KOPT-K1 (cell line): ENCODE results near the gene PCSK2.

Experiments used
- H3K27ac ChIP-seq: fragments of 200-600 bp; sonication (generic); 2 replicates; pipeline ENCODE4 v1.5.1; 2016; ENCODE audit warnings: antibody characterized with exemption, mild to moderate bottlenecking, low read depth, low read length; ENCODE audit not compliant: poor library complexity, severe bottlenecking
- H3K36me3 ChIP-seq: fragments of 200-600 bp; sonication (generic); 2 replicates; pipeline ENCODE4 v1.5.1; 2017; ENCODE audit warnings: antibody characterized with exemption, mild to moderate bottlenecking, low read length, moderate library complexity; ENCODE audit not compliant: insufficient read depth
- H3K9me3 ChIP-seq: fragments of 200-600 bp; sonication (generic); 2 replicates; pipeline ENCODE4 v1.5.1; 2017; ENCODE audit warnings: antibody characterized with exemption, low read length, mild to moderate bottlenecking; ENCODE audit not compliant: insufficient read depth, poor library complexity, severe bottlenecking

Gene PCSK2

DNA sequence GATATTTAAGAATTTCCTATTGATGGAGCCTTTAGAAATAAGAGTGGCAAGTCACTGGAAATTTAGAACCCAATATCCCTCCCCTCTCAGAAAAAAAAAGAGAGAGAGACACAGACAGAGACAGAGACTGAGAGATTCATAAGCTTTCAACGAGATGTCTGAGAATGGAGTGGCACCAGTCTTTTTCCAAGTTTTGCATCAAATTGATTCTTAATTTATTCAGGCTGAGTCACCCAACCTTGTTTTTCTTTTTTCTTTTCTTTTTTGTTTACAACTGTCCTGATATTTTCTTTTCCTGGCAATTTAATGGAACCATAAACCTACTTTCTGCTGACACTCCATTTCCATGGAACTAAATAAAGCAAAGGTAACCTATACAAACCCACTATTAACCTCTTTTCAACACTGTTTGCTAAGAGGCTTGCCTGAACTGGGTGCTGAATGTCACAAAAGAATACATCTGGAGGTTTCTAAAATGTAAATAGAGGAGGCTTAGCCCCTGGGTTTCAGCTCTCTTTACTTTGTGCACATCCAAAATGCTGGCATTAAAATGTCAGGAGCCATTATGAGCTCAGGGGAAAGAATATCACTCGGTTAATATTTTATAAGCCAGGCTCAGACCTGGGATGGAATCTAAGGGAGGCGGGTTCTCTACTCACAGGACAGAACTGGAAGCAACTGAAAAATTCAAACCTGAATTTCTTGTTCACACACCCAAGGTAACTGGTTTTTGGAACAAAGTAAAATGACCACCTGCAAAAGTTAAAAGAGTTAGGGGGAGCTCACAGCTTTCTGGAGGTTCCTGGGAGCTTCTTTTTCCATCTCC, 203.5 kb downstream of the PCSK2 start:
- Histone ChIP-seq H3K27ac (no peak overlapping the region), H3K36me3 (no peaks in the 10 kb centered on the region), H3K9me3 (no peaks in the 10 kb centered on the region)

- Histone ChIP-seq H3K27ac (no peak overlapping the region), H3K9me3 (no peaks in the 10 kb centered on the region), H3K36me3 (no peaks in the 10 kb centered on the region)
These were observed 205.0 kb downstream of the PCSK2 start for GRCh38 chr20:17431621-17432364.

DNA sequence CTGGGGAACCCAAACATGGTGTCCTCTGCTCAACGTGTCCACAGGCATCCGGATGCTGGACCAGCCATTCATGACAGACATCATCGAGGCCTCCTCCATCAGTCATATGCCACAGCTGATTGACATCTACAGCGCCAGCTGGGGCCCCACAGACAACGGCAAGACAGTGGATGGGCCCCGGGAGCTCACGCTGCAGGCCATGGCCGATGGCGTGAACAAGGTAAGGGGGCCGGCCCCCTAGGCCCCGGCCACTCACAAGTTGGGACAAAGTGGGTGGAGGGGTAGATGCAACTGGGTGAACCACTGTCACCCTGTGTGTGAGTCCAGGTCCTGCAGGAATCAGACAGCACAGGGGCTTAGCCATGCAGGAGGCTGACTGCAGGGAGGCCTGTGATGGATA, 209.8 kb downstream of the PCSK2 start:
- H3K36me3 ChIP-seq: no peaks in the 10 kb centered on the region
- H3K27ac ChIP-seq: no peak overlapping the region
- no peaks in the 10 kb centered on the region for H3K9me3 ChIP-seq

GRCh38 chr20:17437251-17437650, 210.4 kb downstream of the PCSK2 start:
- Histone ChIP-seq H3K27ac (no peak overlapping the region), H3K9me3 (no peaks in the 10 kb centered on the region), H3K36me3 (no peaks in the 10 kb centered on the region)

- no peaks in the 10 kb centered on the region for H3K9me3 ChIP-seq
- H3K27ac ChIP-seq: no peak overlapping the region
- H3K36me3 ChIP-seq: no peaks in the 10 kb centered on the region
These were observed 211.7 kb downstream of the PCSK2 start for GRCh38 chr20:17438436-17439039.

DNA sequence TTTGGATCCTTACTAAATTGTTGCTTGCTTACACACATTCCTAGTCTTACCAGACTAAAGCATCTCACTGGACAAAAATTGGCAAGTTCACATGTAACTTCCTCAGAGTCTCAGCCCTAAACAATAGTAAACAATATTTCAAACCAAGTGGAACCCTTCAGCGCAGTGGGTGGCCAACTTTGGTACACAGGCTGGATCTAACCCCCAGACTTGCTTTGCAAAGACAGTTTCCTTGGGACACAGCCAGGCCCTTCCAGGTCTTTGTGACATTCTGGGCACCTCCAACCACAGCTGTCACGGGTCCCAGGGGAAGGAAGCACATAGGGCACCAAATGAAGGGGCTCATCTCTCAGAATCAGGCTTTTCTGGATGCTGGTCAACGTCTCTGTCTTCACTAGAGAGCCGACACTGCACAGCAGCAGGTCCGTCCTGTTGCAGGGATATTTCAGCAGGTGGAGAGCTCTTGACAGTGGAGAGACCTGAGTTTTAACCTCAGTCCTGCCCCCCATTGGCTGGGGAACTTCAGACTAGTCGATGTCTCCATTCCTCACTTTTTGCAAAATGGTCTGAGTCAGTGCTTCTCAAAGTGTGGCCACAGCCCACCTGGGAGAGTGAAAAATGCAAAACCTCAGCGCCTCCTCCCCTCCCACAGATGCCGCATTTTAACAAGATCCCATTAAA, 212.9 kb downstream of the PCSK2 start:
- Histone ChIP-seq H3K27ac (no peak overlapping the region), H3K36me3 (no peaks in the 10 kb centered on the region), H3K9me3 (no peaks in the 10 kb centered on the region)

- Histone ChIP-seq H3K27ac (no peak overlapping the region), H3K9me3 (no peaks in the 10 kb centered on the region), H3K36me3 (no peaks in the 10 kb centered on the region)
These were observed 214.9 kb downstream of the PCSK2 start for GRCh38 chr20:17441745-17442144.

GRCh38 chr20:17442588-17442987, 215.7 kb downstream of the PCSK2 start:
- Histone ChIP-seq H3K36me3 (no peaks in the 10 kb centered on the region), H3K9me3 (no peaks in the 10 kb centered on the region), H3K27ac (no peak overlapping the region)

DNA sequence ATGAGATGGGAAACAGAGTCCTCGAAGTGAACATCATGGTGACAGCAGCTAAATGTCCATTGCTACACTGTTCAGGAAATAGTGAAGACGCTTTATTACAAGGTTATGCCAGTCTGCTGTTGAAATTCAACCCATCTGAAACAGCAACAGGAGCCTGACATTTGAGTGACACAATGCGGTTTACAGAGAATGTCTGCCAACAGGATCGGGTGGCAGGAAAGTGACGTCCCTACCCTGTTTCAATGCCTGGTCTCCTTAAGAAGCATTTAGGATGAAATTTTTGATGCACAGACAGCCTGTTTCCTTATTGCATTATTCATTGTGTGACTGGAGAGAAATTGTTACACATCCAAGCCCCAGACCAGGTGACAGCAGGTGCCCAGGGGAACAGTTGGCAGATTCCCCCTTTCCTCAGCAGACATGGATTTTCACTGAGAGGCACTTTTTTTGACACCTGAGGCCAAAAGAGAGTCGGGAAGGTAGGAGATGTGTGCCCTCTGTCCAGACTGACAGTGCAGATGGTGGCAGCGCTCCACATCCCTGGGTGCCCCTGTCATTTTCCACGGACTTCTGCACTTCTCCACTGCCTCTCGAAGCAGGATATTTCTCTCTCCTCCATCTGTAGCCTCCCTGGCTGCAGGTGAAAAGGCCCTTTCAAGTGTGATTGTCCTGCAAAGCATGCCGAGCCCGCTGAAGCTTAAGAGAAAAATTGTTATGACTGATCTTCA, 216.5 kb downstream of the PCSK2 start:
- Histone ChIP-seq H3K27ac (no peak overlapping the region), H3K9me3 (no peaks in the 10 kb centered on the region)

GRCh38 chr20:17444091-17444490, 217.3 kb downstream of the PCSK2 start:
- no peaks in the 10 kb centered on the region for H3K9me3 ChIP-seq
- H3K27ac ChIP-seq: no peak overlapping the region
- H3K36me3 ChIP-seq: no peaks in the 10 kb centered on the region

More for the DNA sequence above, 216.5 kb downstream of the PCSK2 start:
- no peaks in the 10 kb centered on the region for H3K36me3 ChIP-seq

GRCh38 chr20:17445543-17445942, 218.7 kb downstream of the PCSK2 start:
- no peak overlapping the region for H3K27ac ChIP-seq

GRCh38 chr20:17446171-17446570, 219.3 kb downstream of the PCSK2 start:
- no peaks in the 10 kb centered on the region for H3K36me3 ChIP-seq
- H3K27ac ChIP-seq: no peak overlapping the region

More at GRCh38 chr20:17445543-17445942, 218.7 kb downstream of the PCSK2 start:
- H3K9me3 ChIP-seq: no peaks in the 10 kb centered on the region
- H3K36me3 ChIP-seq: no peaks in the 10 kb centered on the region

DNA sequence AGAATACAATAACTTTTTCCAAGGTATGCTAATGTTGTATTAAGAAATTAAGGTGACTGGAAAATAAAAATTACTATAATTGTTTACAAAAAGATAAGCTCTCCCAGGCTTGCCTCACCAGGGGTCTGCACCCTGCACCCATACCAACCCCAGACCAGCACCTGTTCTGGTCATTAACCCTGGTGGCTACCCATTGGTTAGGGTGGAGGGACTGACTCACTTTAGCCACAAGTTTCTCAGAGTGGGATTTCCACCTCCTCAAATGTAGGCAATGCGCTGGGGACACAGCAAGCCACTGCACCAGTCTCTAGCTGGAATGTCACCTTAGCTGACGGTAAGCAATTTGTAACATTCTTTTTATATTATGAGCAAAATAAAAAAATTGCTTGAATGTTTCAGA, 221.2 kb downstream of the PCSK2 start:
- Histone ChIP-seq H3K9me3 (no peaks in the 10 kb centered on the region), H3K27ac (no peak overlapping the region), H3K36me3 (no peaks in the 10 kb centered on the region)

More at GRCh38 chr20:17446171-17446570, 219.3 kb downstream of the PCSK2 start:
- H3K9me3 ChIP-seq: no peaks in the 10 kb centered on the region

GRCh38 chr20:17449031-17449430, 222.2 kb downstream of the PCSK2 start:
- H3K36me3 ChIP-seq: no peaks in the 10 kb centered on the region
- no peaks in the 10 kb centered on the region for H3K9me3 ChIP-seq
- H3K27ac ChIP-seq: no peak overlapping the region
